22Rv1 (cell line): ENCODE data around the gene RPUSD1.

Experiments used
- H3K27ac ChIP-seq: fragments of 450-650 bp; 2 replicates; pipeline ENCODE4 v1.5.1; 2017
- CTCF ChIP-seq: fragments of 450-650 bp; IDR thresholded peaks from 2 replicates; pipeline ENCODE4 v1.5.1; 2017; ENCODE audit warnings: mild to moderate bottlenecking
- ZFX ChIP-seq: fragments of 450-650 bp; IDR thresholded peaks from 2 replicates; pipeline ENCODE4 v1.6.1; 2017; ENCODE audit warnings: antibody characterized with exemption, borderline replicate concordance

The RPUSD1 gene

GRCh38 chr16:792221-792995 is 4.2 kb upstream of the RPUSD1 start:
- TF ChIP-seq ZFX (no peak), CTCF (no peak)

GRCh38 chr16:791131-791530 is 3.0 kb upstream of the RPUSD1 start:
- no peak for TF ChIP-seq ZFX
- H3K27ac ChIP-seq = no peak overlapping the region

More at GRCh38 chr16:792221-792995, 4.2 kb upstream of the RPUSD1 start:
- H3K27ac ChIP-seq = no peak overlapping the region

GRCh38 chr16:790086-790485 is 1.9 kb upstream of the RPUSD1 start:
- peak overlapping the region; percentile 82; the same call in 1 of the 2 replicates for H3K27ac ChIP-seq
- TF ChIP-seq ZFX (no peak), CTCF (no peak)

GRCh38 chr16:789191-789850 is 1.1 kb upstream of the RPUSD1 start:
- peak overlapping the region; percentile 82 for H3K27ac ChIP-seq
- TF ChIP-seq ZFX (no peak), CTCF (no peak)

GRCh38 chr16:788399-789126 is 382 bp upstream of the RPUSD1 start, which contains the start of gene CHTF18:
CHTF18 (plus strand) TSS chr16:788620; CDS start chr16:788685, 65 bp downstream.
- peak within 1 kb of the TSS; percentile 82 for H3K27ac ChIP-seq
- TF ChIP-seq CTCF (no peak), ZFX (no peak)

- peak overlapping the region; percentile 82 for H3K27ac ChIP-seq
- no peak for TF ChIP-seq ZFX
- no peak for TF ChIP-seq CTCF
Measured at GRCh38 chr16:787321-787966, 737 bp downstream of the RPUSD1 start.
